Activated naive CD8-positive, alpha-beta T cell (primary cell): ENCODE measurements around the gene USF3.
"Not testable (repeated sequence)": the region's sequence is repeated elsewhere in the genome, so short reads cannot be mapped to it uniquely, and the experiment has no call there.

Experiments
- H3K27ac Mint-ChIP-seq: one replicate; pipeline ENCODE4 v1.8.0; 2021; ENCODE audit warnings: mixed read lengths
- H3K27me3 Mint-ChIP-seq: one replicate; pipeline ENCODE4 v1.8.0; 2021; ENCODE audit warnings: mixed read lengths
- H3K36me3 Mint-ChIP-seq: one replicate; pipeline ENCODE4 v1.8.0; 2021; ENCODE audit warnings: mixed read lengths
- H3K4me1 Mint-ChIP-seq: one replicate; pipeline ENCODE4 v1.8.0; 2021; ENCODE audit warnings: low read depth, mixed read lengths
- H3K4me3 Mint-ChIP-seq: one replicate; pipeline ENCODE4 v1.8.0; 2021; ENCODE audit warnings: mild to moderate bottlenecking, mixed read lengths
- H3K9me3 Mint-ChIP-seq: one replicate; pipeline ENCODE4 v1.8.0; 2021; ENCODE audit warnings: low read depth, mixed read lengths

USF3 gene

DNA sequence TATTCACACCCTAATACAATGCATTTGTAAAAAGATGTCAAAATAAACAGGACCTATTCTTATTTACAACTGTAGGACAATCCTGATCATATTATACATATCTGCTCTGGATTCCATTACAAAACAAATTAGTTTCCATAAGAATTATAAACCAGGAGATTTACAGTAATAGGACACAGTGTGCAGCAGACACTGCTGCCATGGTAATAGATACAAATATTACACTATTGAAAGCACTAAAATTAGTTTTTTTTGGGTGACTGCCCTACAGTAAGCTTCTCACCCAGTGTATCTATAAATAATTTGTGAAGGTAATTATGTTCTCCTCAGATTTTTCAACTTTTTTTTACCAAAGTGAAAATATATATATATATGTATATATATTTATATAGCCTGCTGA, 47.9 kb downstream of the USF3 start:
- Mint-ChIP-seq H3K9me3 (peaks cover 17% of the 10 kb centered on the region), H3K36me3 (peaks cover 27% of the 10 kb centered on the region), H3K4me3 (no peak overlapping the region), H3K27ac (no peak overlapping the region), H3K4me1 (no peaks in the 10 kb centered on the region), H3K27me3 (no peaks in the 10 kb centered on the region)

DNA sequence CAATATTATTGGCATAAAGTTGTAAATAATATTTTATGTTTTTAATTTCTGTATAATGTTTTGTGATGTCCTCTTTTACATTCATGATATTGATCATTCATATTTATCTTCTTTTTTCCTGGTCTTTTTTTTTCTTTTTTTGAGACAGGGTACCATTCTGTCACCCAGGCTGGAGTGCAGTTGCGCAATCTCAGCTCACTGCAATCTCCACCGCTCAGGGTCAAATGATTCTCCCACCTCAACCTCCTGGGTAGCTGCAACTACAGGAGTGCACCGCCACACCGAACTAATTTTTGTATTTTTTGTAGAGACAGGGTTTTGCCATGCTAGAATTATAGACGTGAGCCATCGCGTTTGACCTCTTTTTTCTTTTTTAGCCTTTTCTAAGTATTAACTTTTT, 52.9 kb downstream of the USF3 start:
- Mint-ChIP-seq H3K27me3 (no peaks in the 10 kb centered on the region), H3K4me1 (no peaks in the 10 kb centered on the region), H3K4me3 (no peak overlapping the region), H3K36me3 (peaks cover 12% of the 10 kb centered on the region), H3K9me3 (peaks cover 17% of the 10 kb centered on the region), H3K27ac (no peak overlapping the region)

GRCh38 chr3:113638910-113639309, 57.5 kb downstream of the USF3 start:
- Mint-ChIP-seq H3K4me1 (no peaks in the 10 kb centered on the region), H3K4me3 (no peak overlapping the region), H3K27me3 (no peaks in the 10 kb centered on the region), H3K36me3 (peaks cover 2% of the 10 kb centered on the region), H3K27ac (no peak overlapping the region), H3K9me3 (peaks cover 2% of the 10 kb centered on the region)

- H3K36me3 Mint-ChIP-seq: no peaks in the 10 kb centered on the region
- no peaks in the 10 kb centered on the region for H3K4me1 Mint-ChIP-seq
- H3K27me3 Mint-ChIP-seq: no peaks in the 10 kb centered on the region
- H3K4me3 Mint-ChIP-seq: no peak overlapping the region
- H3K9me3 Mint-ChIP-seq: no peaks in the 10 kb centered on the region
- H3K27ac Mint-ChIP-seq: no peak overlapping the region
Observed at GRCh38 chr3:113637756-113638155, 58.7 kb downstream of the USF3 start.

- not testable (repeated sequence) for H3K4me3 Mint-ChIP-seq, H3K27ac Mint-ChIP-seq, H3K4me1 Mint-ChIP-seq, H3K36me3 Mint-ChIP-seq, H3K9me3 Mint-ChIP-seq, H3K27me3 Mint-ChIP-seq
Observed at GRCh38 chr3:113636034-113636433, 60.4 kb downstream of the USF3 start.

DNA sequence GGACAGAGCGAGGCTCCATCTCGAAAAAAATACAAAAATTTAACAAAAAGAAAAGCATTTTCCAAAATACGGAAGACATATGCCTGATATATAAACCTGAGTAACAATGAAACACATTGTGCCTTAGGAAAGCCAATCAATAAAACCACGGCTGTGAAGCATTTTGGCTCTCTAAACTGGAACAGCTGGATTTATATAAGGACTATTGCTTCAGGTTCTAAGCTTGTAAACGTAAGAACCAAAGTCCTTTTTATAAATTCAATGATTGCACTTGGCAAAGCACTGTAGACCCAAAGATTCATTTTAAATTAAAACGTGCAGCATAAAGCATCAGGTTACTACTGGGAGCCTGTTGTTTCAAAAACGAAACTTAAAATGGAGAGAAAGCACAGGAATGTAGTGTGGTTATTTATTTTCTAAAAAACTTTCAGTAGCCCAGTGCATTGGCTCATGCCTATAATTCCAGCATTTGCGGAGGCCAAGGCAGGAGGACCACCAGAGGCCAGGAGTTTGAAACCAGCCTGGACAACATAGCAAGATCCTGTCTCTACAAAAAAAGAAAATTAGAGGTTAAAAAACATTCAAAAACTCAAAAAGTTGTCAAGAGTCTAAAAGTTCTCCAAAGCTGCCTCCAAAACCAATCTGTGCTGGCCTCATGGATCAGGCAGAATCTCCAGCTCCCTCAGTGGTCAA, 61.5 kb downstream of the USF3 start:
- no peak overlapping the region for H3K27ac Mint-ChIP-seq
- no peaks in the 10 kb centered on the region for H3K4me1 Mint-ChIP-seq
- H3K36me3 Mint-ChIP-seq: no peaks in the 10 kb centered on the region
- no peaks in the 10 kb centered on the region for H3K9me3 Mint-ChIP-seq
- no peaks in the 10 kb centered on the region for H3K27me3 Mint-ChIP-seq
- H3K4me3 Mint-ChIP-seq: no peak overlapping the region

- Mint-ChIP-seq H3K36me3 (peaks cover 2% of the 10 kb centered on the region), H3K4me1 (no peaks in the 10 kb centered on the region), H3K4me3 (no peak overlapping the region), H3K27me3 (no peaks in the 10 kb centered on the region), H3K27ac (peak overlapping the region; percentile 41), H3K9me3 (no peaks in the 10 kb centered on the region)
Observed at GRCh38 chr3:113631573-113631972, 64.9 kb downstream of the USF3 start.

- peak overlapping the region; percentile 41 for H3K27ac Mint-ChIP-seq
- no peaks in the 10 kb centered on the region for H3K4me1 Mint-ChIP-seq
- peaks cover 2% of the 10 kb centered on the region for H3K36me3 Mint-ChIP-seq
- H3K9me3 Mint-ChIP-seq: no peaks in the 10 kb centered on the region
- no peaks in the 10 kb centered on the region for H3K27me3 Mint-ChIP-seq
- H3K4me3 Mint-ChIP-seq: no peak overlapping the region
Observed at GRCh38 chr3:113630956-113631542, 65.4 kb downstream of the USF3 start.

GRCh38 chr3:113629584-113630421, 66.6 kb downstream of the USF3 start:
- Mint-ChIP-seq H3K36me3 (peaks cover 2% of the 10 kb centered on the region), H3K9me3 (no peaks in the 10 kb centered on the region), H3K27me3 (no peaks in the 10 kb centered on the region), H3K4me3 (no peak overlapping the region), H3K4me1 (no peaks in the 10 kb centered on the region), H3K27ac (no peak overlapping the region)

- H3K36me3 Mint-ChIP-seq: peaks cover 4% of the 10 kb centered on the region
Observed at GRCh38 chr3:113628788-113629187, 67.7 kb downstream of the USF3 start.

GRCh38 chr3:113628316-113628715, 68.1 kb downstream of the USF3 start:
- H3K27me3 Mint-ChIP-seq: no peaks in the 10 kb centered on the region
- no peak overlapping the region for H3K27ac Mint-ChIP-seq
- H3K9me3 Mint-ChIP-seq: no peaks in the 10 kb centered on the region
- H3K4me3 Mint-ChIP-seq: no peak overlapping the region
- H3K4me1 Mint-ChIP-seq: no peaks in the 10 kb centered on the region
- H3K36me3 Mint-ChIP-seq: peaks cover 6% of the 10 kb centered on the region

More at GRCh38 chr3:113628788-113629187, 67.7 kb downstream of the USF3 start:
- no peaks in the 10 kb centered on the region for H3K27me3 Mint-ChIP-seq
- H3K4me3 Mint-ChIP-seq: no peak overlapping the region
- no peak overlapping the region for H3K27ac Mint-ChIP-seq
- H3K9me3 Mint-ChIP-seq: no peaks in the 10 kb centered on the region
- H3K4me1 Mint-ChIP-seq: no peaks in the 10 kb centered on the region

- Mint-ChIP-seq H3K4me1 (no peaks in the 10 kb centered on the region), H3K36me3 (peaks cover 6% of the 10 kb centered on the region), H3K27me3 (no peaks in the 10 kb centered on the region), H3K9me3 (no peaks in the 10 kb centered on the region), H3K27ac (peak overlapping the region; percentile 29), H3K4me3 (no peak overlapping the region)
Observed at GRCh38 chr3:113626503-113627371, 69.7 kb downstream of the USF3 start.

DNA sequence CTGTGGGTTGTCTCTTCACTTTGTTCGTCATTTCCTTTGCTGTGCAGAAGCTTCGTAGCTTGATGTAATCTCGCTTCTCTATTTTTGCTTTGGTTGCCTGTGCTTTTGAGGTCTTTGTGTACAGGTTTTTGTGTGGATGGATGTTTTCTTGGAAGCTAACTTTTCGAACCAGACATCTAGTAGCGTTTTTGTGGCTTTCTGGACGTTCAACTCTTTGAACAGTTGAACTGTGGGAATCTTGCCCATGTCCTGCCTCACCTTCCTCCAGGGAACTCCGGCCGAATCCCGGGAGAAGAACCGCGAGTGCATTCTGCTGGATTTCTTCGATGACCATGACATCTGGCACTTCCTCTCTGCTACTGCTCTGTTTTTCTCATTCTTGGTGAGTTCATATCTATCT, 70.6 kb downstream of the USF3 start:
- Mint-ChIP-seq H3K27ac (peak overlapping the region; percentile 18), H3K4me1 (no peaks in the 10 kb centered on the region), H3K27me3 (no peaks in the 10 kb centered on the region), H3K36me3 (peaks cover 6% of the 10 kb centered on the region), H3K9me3 (no peaks in the 10 kb centered on the region), H3K4me3 (no peak overlapping the region)

DNA sequence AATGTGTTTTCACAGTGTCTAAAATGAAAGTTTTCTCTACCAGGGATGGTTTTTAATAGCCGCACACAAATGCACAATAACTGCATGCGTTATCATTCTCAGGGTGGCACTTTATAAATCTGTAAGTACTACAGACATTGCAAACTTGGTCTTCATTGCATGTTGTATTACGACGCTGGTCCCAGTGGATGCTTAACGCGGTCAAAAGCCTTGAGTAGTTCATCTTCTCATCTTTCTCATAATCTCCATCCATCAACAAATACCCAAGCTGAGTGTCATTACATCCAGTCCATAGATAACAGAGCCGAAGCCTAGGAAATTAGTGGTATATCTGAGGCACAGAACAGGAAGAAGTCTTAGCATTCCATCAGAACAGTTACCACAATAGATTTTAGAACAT, 72.6 kb downstream of the USF3 start:
- Mint-ChIP-seq H3K9me3 (no peaks in the 10 kb centered on the region), H3K4me3 (no peak overlapping the region), H3K27me3 (no peaks in the 10 kb centered on the region), H3K36me3 (peaks cover 6% of the 10 kb centered on the region), H3K4me1 (no peaks in the 10 kb centered on the region), H3K27ac (no peak overlapping the region)

GRCh38 chr3:113623324-113623723, 73.1 kb downstream of the USF3 start:
- Mint-ChIP-seq H3K4me3 (no peak overlapping the region), H3K9me3 (no peaks in the 10 kb centered on the region), H3K36me3 (peaks cover 6% of the 10 kb centered on the region), H3K27me3 (no peaks in the 10 kb centered on the region), H3K27ac (no peak overlapping the region), H3K4me1 (no peaks in the 10 kb centered on the region)
